ENCODE measurements around the gene DIDO1. TPM values are rescaled to one million over a fixed set of nuclear protein-coding genes. Genes with fewer than 3 reads are reported as not detected.

Gene DIDO1
- total RNA-seq, 1 donor from 2014 or later = 33.2 TPM

DNA sequence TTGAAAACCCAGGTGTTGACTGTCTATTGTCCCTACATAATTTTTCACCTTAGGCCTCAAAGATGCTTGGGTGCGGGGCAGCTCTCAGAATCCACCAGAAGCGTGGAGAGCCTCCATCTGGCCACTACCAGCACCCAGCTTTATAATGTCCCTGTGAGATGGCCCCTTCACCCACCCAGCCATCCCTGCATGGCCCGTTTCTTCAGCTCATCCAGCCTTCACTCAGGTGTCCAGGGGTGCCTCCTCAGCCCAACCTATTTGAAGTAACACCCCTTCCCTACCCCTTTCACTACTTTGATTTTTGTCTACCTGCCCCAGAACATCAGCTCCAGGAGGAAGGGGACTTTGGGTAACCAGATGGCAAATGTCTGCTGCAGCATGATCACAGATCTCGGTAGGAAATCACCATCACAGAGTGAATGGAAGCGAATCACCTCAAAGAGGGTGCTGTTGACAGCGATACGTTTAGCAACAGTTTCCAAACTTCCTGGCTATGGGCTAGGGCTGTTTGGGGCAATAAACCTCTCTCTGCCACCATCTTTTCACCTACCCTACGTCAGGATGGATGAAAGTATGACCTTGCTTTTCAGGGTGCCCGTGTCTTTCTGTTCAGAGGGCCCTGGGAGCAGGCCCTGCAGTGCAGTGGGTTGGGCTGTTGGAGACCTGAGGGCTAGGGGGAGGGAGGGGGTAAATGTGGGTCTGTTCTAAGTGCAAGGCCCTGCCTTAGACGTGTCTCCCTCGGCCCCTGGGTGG is 25.0 kb upstream of the DIDO1 start:
- DNase-seq (ENCODE audit: low read depth, low spot score) = no peak

DNA sequence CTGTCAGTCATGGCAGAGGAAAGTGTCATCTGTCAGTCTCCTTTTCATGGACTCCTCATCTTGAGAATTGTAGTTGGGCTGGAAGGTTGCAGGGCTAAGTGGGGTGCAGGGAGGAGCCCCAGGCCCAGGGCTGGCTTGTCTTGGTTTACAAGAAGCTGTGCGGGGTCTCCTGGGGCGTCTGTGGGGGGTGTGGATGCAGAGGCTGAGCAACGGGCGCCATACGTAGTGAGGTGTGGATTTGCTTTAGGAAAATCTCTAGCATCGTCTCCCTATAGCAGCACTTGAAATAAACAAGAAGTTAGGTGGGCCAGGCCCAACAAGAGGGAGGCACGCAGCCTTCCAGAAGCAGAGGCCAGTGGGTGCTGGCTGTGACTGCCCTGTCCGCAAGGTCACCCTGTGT is 24.4 kb upstream of the DIDO1 start:
- DNase-seq (ENCODE audit: low read depth, low spot score) = no peak

DNA sequence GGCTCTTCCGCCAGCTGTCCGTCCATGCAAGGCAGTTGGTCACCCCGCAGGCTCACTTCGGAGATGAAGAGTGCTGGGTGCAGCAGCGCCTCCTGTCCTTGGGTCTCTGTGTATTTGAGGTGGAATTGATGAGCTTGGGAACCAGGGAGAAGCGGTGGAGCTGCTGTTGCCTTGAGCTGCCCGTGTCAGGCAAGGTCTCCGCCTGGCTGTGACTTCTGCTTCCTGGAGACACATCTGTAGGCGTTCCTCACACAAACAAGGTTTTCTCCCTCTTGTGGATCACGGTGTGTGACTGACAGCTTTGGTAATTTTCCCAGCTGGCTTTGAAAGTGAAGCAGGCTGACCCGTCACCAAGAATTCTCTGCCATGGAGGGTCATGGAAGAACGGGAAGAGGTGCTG is 23.7 kb upstream of the DIDO1 start:
- no peak for DNase-seq (ENCODE audit: low read depth, low spot score)

DNA sequence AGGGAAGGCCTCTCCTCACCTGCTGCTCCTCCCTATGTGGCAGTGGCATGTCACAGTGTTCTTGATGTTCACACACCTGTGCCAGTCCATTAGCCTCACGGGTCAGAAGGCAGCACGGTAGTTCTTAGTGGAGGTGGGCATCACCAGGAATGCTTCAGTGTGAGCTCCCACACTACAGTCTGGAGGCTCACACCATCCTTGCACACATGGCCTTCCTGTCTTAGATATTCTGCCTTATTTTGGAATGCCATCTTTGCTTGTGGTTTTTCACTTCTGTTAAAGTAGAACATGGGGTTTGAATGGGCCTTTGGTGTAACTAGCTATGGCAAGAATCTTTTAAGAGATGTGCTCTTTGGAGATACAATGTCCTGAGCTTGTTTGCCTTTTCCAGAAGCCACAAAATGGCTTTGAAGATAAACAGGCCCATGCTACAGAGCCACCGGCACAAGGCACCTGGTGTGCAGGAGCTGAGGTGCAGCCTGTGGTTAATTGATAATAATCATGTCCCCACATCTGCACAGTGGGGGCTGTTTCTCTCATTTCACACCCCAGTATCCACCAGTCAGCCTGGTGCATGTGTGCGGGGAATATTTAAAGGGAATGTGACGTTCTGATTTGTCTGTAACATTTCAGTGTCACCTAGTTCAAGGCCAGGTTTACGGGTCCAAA is 23.0 kb upstream of the DIDO1 start:
- DNase-seq (ENCODE audit: low read depth, low spot score) = no peak

DNA sequence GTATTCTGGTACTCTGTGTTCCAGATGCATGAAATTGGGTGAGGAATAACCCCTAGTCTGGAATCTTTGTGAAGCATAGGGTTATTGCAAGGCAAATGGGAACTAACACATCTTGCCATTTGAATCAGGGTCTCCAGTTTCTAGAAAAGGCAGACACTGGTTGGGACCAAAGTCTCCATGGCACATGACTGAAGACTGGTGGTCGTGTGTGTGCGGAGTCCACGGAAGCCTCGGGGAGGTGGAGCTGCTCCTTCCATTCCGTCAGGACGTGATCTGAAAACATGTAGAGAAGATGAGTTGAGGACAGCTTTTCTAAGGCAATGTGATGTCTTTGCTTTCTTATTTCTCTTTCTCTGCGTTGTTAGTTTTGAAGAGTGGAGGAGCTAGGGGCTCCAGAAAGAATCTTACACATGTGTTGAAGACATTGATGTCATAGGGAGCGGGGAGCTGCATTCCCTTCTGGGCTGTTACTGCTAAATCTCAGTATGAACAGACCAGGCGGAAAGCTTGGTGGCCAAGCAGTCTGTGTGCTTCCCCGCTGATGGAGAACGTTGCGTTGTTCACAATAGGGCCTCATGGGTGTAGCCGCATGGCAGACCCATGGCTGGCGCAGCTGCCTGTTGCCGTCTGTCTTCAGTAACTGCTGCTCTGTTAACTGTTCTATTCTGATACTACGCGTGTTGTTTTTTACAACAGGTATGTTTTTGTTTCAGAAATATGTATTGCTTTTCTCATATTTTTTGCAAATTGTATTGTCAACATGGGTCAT is 21.4 kb upstream of the DIDO1 start:
- DNase-seq (ENCODE audit: low read depth, low spot score) = no peak

DNA sequence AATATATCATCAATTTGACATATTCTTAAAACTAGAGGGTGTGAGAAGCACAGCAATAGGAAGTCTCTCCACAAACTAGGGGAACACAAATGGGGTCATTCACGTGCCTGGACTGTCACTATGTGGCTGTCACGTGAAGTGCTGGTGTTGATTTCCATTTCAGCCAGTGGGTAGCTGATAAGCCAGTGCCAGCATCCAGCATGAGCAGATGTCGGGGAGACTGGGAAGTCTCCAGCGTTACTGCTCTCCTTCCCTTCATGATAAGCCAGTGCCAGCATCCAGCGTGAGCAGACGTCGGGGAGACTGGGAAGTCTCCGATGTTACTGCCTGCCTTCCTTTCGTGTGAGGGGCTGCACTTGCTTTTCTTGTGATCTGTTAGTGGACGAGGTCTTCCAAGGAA is 20.6 kb upstream of the DIDO1 start:
- no peak for DNase-seq (ENCODE audit: low read depth, low spot score)

DNA sequence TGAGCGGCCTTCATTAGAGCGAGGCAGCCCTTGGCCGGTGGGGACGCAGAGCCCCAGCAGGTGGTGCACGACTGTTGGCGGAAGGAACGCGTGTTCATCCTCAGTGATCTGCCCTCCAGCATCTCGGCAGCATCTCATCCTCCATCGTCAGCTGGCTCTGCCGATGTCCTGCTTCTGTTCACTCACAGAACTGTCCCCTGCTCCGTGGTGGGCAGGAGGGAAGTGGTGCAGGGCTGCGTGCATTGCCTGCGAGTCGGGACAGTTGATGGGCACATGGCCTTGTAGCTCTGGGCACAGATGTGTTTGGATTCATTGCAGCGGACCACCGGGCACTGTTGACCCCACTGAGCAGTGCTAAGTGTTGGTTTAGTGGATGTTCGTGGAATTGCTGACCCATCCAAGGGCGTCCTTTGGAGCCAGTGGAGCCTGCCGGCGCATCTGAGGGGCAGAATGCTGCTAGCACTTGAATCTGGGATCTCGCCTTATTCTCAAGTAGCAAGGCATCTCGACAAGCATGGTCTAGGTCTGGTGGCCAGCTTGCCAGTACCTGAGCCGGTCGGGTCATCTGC is 19.6 kb upstream of the DIDO1 start:
- DNase-seq (ENCODE audit: low read depth, low spot score) = no peak

DNA sequence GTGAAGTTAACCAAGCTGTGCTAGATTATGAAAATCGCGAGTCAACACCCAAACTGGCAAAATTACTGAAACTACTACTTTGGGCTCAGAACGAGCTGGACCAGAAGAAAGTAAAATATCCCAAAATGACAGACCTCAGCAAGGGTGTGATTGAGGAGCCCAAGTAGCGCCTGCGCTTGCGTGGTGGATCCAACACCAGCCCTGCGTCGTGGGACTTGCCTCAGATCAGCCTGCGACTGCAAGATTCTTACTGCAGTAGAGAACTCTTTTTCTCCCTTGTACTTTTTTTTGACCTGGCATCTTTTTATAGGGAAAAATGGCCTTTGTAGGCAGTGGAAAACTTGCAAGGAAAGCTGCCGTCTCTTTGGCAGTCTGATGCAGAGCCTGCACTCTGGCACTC is 18.4 kb upstream of the DIDO1 start:
- DNase-seq (ENCODE audit: low read depth, low spot score) = no peak

DNA sequence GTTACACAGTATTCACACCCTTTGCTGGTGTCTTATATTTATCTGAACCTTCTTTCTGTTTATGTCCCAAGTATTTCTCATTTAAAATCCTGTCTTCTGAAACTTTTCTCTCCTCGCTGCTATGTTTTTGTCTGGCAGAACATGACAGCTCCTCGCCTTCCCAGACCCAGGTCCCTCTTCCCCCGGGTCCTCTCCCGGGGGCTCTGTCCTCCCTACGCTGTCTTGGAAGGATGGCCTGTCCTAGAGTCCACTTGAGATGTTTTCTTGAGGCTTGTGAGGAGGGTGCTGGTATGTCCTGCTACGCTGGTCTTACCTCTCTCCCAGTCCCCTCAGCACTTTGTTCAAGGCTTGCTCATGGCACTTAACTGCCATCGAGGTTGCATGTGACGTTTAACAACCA is 17.9 kb upstream of the DIDO1 start:
- no peak for DNase-seq (ENCODE audit: low read depth, low spot score)

DNA sequence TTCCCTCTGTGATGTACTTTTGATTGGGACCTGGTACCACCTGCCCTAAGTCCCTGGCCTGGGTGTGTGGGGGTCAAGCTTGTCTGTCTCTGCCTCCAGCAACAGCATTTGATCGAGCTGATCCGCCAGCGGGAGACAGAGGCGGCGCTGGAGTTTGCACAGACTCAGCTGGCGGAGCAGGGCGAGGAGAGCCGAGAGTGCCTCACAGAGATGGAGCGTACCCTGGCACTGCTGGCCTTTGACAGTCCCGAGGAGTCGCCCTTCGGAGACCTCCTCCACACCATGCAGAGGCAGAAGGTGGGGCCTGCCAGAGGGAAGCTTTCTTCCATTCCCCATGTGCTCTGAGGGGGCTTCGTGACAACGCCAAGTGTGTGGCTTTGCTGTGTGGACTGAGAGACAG is 17.1 kb upstream of the DIDO1 start:
- no peak for DNase-seq (ENCODE audit: low read depth, low spot score)

DNA sequence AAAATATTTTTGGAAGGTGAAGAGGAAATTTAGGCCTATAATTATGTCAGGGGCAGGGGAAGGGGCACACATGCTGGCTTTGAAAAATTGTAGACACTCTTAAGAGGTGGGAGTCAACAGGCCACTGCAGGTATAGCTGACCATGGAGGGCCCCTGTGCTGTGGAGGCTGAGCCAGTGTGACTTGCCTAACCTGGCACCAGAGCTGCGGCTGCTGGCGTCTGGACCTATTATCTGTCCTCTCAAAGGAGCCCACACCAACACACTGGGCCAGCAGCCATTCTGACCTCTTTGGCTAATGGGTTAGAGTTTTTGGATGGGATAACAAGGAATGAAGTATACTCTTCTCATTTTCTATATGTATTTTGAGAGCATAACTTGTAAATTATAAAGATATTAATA is 16.2 kb upstream of the DIDO1 start:
- DNase-seq (ENCODE audit: low read depth, low spot score) = no peak

DNA sequence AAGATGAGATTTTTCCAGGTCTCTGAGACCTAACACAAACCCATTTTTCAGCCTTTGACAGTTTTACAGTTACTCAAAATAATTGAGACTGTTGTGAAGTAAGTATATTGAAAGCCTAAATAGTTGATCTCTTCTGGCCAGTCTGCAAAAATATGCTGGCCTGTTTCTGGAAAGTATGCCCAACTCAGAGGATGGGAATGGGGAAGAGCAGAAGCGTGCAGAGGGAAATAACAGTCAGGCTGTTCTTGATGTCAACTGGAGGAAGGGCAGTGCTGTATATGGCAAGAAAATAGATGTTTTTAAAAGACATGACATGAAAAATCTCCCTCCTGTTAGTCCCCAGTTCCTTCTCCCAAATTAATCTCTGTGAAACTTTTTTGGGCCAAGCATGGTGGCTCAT is 15.5 kb upstream of the DIDO1 start:
- no peak for DNase-seq (ENCODE audit: low read depth, low spot score)

DNA sequence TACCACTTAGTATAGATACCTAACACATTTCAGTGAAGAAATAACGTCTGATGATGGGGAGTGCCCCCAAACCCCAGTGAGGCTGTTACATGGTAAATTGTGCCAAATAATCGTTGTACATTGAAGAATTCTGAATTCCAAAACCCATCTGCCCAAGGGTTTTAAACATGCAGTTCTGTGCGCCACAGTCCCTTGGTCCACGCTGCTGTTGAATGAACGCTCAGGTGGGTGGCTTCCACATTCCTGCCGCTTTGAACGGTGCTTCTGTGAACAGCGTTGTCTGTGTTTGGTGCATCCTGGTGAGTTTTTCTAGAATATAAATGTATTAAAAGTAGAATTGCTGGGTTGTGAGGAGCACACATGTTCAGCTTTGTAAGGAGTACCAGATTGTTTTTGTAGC is 14.6 kb upstream of the DIDO1 start:
- DNase-seq (ENCODE audit: low read depth, low spot score) = no peak

DNA sequence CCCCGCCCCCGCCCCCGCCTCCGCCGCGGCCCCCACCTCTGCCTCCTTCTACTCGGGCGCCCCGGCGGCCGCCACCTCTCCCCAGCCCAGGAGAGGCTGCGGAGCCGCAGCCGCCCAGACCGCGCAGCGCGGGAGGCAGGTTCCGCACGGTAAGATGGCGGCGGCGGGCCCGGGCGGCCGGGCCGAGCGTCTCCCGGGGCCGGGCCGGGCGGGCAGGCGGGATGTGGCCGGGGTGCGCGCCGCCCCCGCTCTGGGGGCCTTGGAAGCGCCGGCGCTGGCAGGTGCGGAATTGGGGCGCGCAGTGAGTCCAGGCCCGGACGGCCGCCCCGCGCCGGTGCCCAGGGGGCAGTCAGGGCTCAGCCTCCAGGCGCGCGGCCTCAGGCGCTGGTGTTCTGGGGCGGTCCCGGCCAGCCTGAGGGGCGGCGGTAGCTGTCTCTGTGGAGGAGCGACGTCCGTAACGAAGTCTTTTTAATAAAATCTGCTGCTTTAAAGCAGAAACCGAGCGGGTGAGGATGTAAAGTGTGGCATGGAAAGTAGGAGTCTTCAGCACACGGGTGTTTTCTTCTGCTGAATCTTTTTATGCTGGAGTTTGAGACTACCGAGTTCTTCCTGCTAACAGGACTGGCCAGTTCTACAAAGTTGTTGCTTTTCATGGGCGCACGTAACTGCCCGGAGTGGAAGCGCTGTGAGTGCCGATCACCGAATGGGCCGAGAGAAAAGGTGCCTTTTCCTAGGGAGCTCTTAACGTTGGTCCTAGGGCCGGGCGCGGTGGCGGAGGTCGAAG is 12.0 kb upstream of the DIDO1 start, which contains the start of gene GID8:
Gene GID8, plus strand, starts transcription at position 43 of the 784 bp plus-strand sequence. CDS start 3,356 bp downstream, outside the sequence.
- DNase-seq (ENCODE audit: low read depth, low spot score) = no peak

DNA sequence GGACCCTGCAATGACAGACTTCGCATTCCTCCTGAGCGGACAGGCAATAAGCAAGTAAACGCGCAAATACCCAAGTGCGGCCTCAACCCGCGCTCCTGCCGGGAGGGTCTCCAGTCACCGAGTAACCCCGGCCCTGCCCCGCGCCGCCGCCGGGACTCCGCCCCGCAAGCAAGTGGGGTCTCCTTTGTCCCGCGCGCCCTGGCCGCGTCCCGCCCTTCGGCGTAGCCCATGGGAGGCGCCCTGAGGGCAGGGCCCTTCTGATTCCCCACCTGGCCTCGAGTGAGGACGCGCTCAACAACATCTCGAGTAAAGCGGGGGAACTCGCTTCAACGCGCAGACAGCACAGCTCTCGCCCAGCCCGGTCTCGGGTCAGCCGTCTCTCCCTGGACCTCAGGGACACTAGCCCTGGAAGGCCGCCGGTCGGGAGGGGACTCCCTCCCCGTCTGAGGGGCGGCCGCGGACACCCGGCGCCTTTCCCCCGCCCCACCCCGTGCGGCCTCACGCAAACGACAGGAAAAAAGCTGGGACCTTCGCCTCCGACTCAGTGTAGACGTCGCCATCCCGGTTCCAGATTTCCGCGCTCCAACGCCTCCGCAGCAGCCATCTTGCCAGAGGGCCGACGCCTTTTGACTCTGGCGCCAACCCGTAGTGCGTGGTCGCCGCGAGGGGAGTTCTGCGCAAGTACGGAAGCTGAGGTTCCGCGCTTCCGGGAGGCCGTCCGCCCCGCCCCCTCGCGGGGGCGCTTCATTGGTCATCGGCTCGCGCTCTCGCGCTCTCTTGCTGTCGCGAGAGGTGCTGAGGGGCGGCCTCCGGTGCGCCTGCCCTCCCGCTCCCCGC is 11.2 kb upstream of the DIDO1 start:
- peak; percentile 87 for DNase-seq (ENCODE audit: low read depth, low spot score)

DNA sequence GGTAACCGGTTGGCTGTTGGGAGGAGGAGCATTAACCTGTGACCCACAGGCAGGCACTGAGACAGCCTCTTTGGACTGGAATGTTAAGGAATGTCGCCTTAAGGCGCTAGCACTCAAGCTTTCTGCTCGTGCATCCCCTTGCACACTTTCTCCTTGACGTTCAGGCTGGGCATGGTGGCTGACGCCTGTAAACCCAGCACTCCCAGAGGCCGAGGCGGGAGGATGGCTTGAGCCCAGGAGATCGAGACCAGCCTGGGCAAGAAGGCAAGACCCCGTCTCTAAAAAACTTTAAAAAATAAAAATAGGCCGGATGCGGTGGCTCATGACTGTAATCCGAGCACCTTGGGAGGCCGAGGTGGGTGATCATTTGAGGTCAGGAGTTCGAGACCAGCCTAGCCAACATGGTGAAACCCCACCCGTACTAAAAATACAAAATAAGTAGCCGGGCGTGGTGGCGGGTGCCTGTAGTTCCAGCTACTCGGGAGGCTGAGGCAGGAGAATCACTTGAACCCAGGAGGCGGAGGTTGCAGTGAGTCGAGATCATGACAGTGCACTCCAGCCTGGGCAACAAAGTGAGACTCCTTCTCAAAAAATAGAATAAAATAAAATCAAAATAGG is 9.8 kb upstream of the DIDO1 start:
- no peak for DNase-seq (ENCODE audit: low read depth, low spot score)

DNA sequence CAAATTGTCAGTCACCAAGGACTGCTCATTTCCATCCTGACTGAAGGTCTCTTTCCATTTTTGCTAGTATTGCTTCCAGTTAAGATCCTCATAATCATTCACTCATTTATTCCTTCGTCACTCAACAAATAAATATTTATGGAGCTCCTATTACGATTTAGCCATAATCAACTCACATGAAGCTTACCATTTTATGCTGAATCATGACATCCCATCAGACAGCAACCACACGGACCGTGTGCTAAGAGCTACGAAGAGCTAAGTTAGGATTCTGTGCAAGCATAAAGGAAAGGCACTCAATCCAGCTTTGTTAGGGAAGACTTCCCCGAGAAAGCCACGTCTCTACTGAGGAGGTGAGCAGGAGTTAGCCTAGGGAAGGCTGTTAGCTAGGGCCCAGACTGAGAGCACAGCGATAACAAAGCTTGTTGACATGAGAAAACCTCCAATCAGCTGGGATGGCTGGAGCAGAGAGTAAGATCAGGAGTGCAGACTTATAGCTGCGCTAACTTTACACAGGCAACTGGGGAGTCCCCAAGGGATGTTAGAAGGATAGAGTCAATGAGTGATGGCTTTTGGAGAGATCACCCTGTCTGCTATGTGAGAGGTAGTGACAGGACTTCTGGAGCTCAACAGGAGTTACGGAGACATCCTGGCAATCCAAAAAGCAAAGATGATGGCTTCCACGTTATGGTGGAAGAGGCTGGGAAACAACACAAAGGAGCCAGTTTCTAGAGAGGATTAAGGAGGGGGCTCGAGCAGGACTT is 9.1 kb upstream of the DIDO1 start:
- no peak for DNase-seq (ENCODE audit: low read depth, low spot score)

DNA sequence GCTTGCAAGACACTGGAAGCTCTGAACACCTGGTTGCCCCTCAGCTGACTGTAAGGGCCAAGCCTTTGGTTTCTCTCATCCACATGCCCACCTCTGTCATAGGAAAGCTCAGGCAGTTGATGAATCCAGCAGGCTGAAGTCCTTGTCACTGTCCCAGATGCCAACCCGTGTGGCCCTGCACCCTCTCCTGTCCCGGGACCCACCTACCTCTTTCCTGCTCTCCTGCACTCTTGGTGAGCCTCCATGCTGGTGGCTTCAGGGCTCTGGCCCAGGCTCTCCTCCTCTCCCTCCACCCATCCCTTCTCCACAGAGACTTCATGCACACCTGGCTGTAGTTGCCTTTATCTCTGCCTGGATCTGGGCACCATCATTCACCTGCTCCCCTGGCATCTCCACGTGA is 7.7 kb upstream of the DIDO1 start:
- DNase-seq (ENCODE audit: low read depth, low spot score) = no peak

DNA sequence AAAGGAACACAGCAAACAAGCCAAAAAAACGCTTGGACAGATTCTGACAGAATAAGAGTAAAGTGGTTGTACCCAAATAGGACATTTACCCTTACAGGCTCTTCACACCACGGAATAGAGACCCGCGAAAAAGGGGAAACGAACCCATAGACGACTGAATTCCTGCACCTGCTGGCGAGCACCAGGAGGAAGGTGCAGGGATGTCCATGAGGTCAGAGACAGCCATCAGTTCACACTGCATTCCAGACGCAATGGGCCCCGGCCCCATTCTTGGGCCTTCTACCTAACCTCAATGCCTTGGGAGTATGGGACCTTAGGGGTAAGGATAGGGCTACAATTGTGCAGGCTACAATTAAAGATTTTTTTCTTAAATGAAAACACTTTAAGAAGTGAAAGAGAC is 5.2 kb upstream of the DIDO1 start:
- no peak for DNase-seq (ENCODE audit: low read depth, low spot score)

All from pulmonary artery endothelial cell (primary cell).